K562 (cell line): ENCODE measurements around the gene RIN3. TPM values are rescaled to one million over a fixed set of nuclear protein-coding genes. Genes with fewer than 3 reads are reported as not detected.

Experiments
- ATAC-seq: fragments of 200-7000 bp; cut with Tn5 transposase; 3 replicates; pipeline ENCODE4 v1.9.1; 2020; ENCODE audit warnings: moderate library complexity
- BruUV-seq: library from RNA; stranded (reverse); fragments of 400-500 nt; replicated peaks from 2 replicates; lab custom pipeline; 2021; lab: Mats Ljungman, UMichigan
- CTCF ChIA-PET: fragments of 300-600 bp; formaldehyde crosslinking; extraction: SDS; loops from one replicate; lab custom pipeline; 2021; ENCODE audit warnings: low intra/inter-chr PET ratio; lab: Yijun Ruan, JAX
- POLR2A ChIA-PET: fragments of 300-600, 350-650 bp; sonication (Branson Sonifier 250); formaldehyde crosslinking; extraction: SDS; loops from one replicate; lab custom pipeline; 2021; ENCODE audit warnings: antibody characterized with exemption, inconsistent platforms; lab: Yijun Ruan, JAX
- DNase-seq, 4 experiments: peaks; one replicate each; pipeline versions ENCODE4 v3.0.0 to v3.0.0-alpha.2; 2011 to 2018; ENCODE audit warnings: low spot score in 3 of 4, mixed read lengths in 3 of 4; ENCODE audit errors: extremely low read depth in 1 of 4
- FAIRE-seq: peaks from 2 replicates; lab custom pipeline; 2011; peaks lifted over from hg19 to GRCh38; lab: Jason Lieb, UNC
- H2AFZ ChIP-seq: 2 replicates; pipeline ENCODE4 v1.6.0; 2011; ENCODE audit warnings: low read depth, low read length, control low read depth, inconsistent platforms
- H3K27ac ChIP-seq: fragments of 200-600 bp; 3 replicates; pipeline ENCODE4 v1.8.0; 2011; ENCODE audit warnings: low read depth, mild to moderate bottlenecking, control low read depth, inconsistent platforms, low read length, moderate library complexity, mixed read lengths; ENCODE audit errors: extremely low read depth
- H3K27me3 ChIP-seq, 2 experiments: fragments of 300-600 bp in 1 of 2; 2 replicates in 1 of 2; 3 replicates in 1 of 2; pipeline versions ENCODE4 v1.6.0 to v1.8.0; 2011; ENCODE audit warnings: inconsistent platforms in 2 of 2, low read length in 2 of 2, mild to moderate bottlenecking in 1 of 2, mixed read lengths in 1 of 2, moderate library complexity in 1 of 2; ENCODE audit not compliant: control insufficient read depth in 2 of 2, insufficient read depth in 2 of 2
- H3K36me3 ChIP-seq: fragments of 300-600 bp; 3 replicates; pipeline ENCODE4 v1.8.0; 2011; ENCODE audit warnings: mild to moderate bottlenecking, low read length, inconsistent platforms; ENCODE audit not compliant: control insufficient read depth, insufficient read depth
- H3K4me1 ChIP-seq, 2 experiments: fragments of 200-600 bp in 1 of 2; replicated peaks in 1 of 2; 2 replicates in 1 of 2; 3 replicates in 1 of 2; pipeline versions ENCODE4 v1.5.1 to v1.8.0; 2011; ENCODE audit warnings: inconsistent platforms in 2 of 2, low read length in 2 of 2, mild to moderate bottlenecking in 1 of 2, mixed read lengths in 1 of 2, moderate library complexity in 1 of 2; ENCODE audit not compliant: control insufficient read depth in 2 of 2, insufficient read depth in 2 of 2
- H3K4me2 ChIP-seq: 2 replicates; pipeline ENCODE4 v1.6.1; 2011; ENCODE audit warnings: low read length, control low read depth, inconsistent platforms, mixed read lengths; ENCODE audit not compliant: insufficient read depth
- H3K4me3 ChIP-seq: fragments of 200-600 bp; sonication (generic), shearing (Covaris generic); 2 replicates; pipeline ENCODE4 v1.5.1; 2016; ENCODE audit warnings: control low read depth, inconsistent platforms
- H3K79me2 ChIP-seq: fragments of 200-600 bp; 3 replicates; pipeline ENCODE4 v1.8.0; 2011; ENCODE audit warnings: low read length, inconsistent platforms; ENCODE audit not compliant: control insufficient read depth, insufficient read depth
- H3K9ac ChIP-seq, 2 experiments: 2 replicates each; pipeline versions ENCODE4 v1.6.0 to v1.6.1; 2011; ENCODE audit warnings: low read depth in 2 of 2, low read length in 2 of 2, control low read depth in 1 of 2, inconsistent platforms in 1 of 2, mild to moderate bottlenecking in 1 of 2, mixed read lengths in 1 of 2; ENCODE audit not compliant: insufficient read depth in 1 of 2
- H3K9me1 ChIP-seq: one replicate; pipeline ENCODE4 v1.6.0; 2011; ENCODE audit warnings: inconsistent platforms, mild to moderate bottlenecking, low read length, moderate library complexity; ENCODE audit not compliant: control insufficient read depth, insufficient read depth
- H3K9me3 ChIP-seq: replicated peaks from 2 replicates; pipeline ENCODE4 v1.5.1; 2011; ENCODE audit warnings: low read depth, low read length, inconsistent platforms; ENCODE audit not compliant: control insufficient read depth, insufficient read depth
- H4K20me1 ChIP-seq: replicated peaks from 2 replicates; pipeline ENCODE4 v1.6.1; 2011; ENCODE audit warnings: low read length, inconsistent platforms, mixed read lengths; ENCODE audit not compliant: control insufficient read depth, insufficient read depth
- ARHGAP35 ChIP-seq: fragments of 450-650 bp; IDR thresholded peaks from 2 replicates; pipeline ENCODE4 v1.6.1; 2018; ENCODE audit not compliant: partially characterized antibody
- CBX8 ChIP-seq: fragments of 200-600 bp; sonication (generic); IDR thresholded peaks from 2 replicates; pipeline ENCODE4 v1.6.1; 2012; ENCODE audit warnings: borderline replicate concordance, mixed run types, low read depth, mild to moderate bottlenecking, moderate library complexity, mixed read lengths, low read length, control low read depth, inconsistent platforms; ENCODE audit not compliant: poor library complexity, severe bottlenecking; ENCODE audit errors: extremely low read depth
- ELF1 ChIP-seq: fragments of 200-800 bp; sonication (Bioruptor generic); IDR thresholded peaks from 2 replicates; pipeline ENCODE4 v1.6.1; 2016; ENCODE audit warnings: missing genetic modification characterization, missing compliant biosample characterization
- HNRNPK ChIP-seq: fragments of 200-400 bp; formaldehyde crosslinking; IDR thresholded peaks from one replicate; pipeline ENCODE4 v1.6.1; 2018; ENCODE audit warnings: mild to moderate bottlenecking, low read depth, low read length; ENCODE audit not compliant: poor library complexity, severe bottlenecking
- KHSRP ChIP-seq: fragments of 450-650 bp; IDR thresholded peaks from 2 replicates; pipeline ENCODE4 v1.6.1; 2017
- LCOR ChIP-seq: sonication (generic); formaldehyde crosslinking; IDR thresholded peaks from 2 replicates; pipeline ENCODE4 v1.8.0; 2022; ENCODE audit warnings: mild to moderate bottlenecking, missing genetic modification reagents
- NFYB ChIP-seq: IDR thresholded peaks from 2 replicates; pipeline ENCODE4 v1.6.1; 2011; ENCODE audit warnings: mild to moderate bottlenecking, moderate library complexity; ENCODE audit not compliant: insufficient read length; ENCODE audit errors: extremely low read depth
- RNF219 ChIP-seq: fragments of 250-450 bp; sonication (Bioruptor Pico); IDR thresholded peaks from 2 replicates; pipeline ENCODE4 v1.5.0; 2022; ENCODE audit warnings: mild to moderate bottlenecking
- SRSF9 ChIP-seq: fragments of 200-400 bp; formaldehyde crosslinking; IDR thresholded peaks from 2 replicates; pipeline ENCODE4 v1.6.1; 2017; ENCODE audit warnings: low read depth, low read length, borderline replicate concordance
- TEAD1 ChIP-seq, 2 experiments: fragments of 450-650 bp in 1 of 2; sonication (generic) in 1 of 2; formaldehyde crosslinking; IDR thresholded peaks; 2 replicates each; pipeline versions ENCODE4 v1.4.0 to v1.8.0; 2020 to 2022; ENCODE audit warnings: mild to moderate bottlenecking in 2 of 2, missing genetic modification reagents in 1 of 2
- THAP7 ChIP-seq: fragments of 250-450 bp; sonication (Bioruptor Pico); IDR thresholded peaks from 2 replicates; pipeline ENCODE4 v1.5.0; 2021
- ZBED1 ChIP-seq: IDR thresholded peaks from 2 replicates; pipeline ENCODE4 v1.6.1; 2014
- ZNF253 ChIP-seq: fragments of 250-450 bp; sonication (Bioruptor Pico); conservative IDR thresholded peaks from 2 replicates; pipeline ENCODE4 v1.6.1; 2021; ENCODE audit warnings: mild to moderate bottlenecking
- WGBS: fragments of 100-300 bp; shearing (Covaris generic); methylation state at CpG from one replicate; pipeline ENCODE4 v1.1.6; 2016; ENCODE audit warnings: low coverage, mixed read lengths; ENCODE audit not compliant: insufficient coverage; ENCODE audit errors: missing lambda C conversion rate; 5-methylcytosine and 5-hydroxymethylcytosine counted together
- in situ Hi-C: fragments of 300-500 bp; cut with MboI; formaldehyde crosslinking; loops from 4 replicates; pipeline ENCODE4 v1.15.0; 2018; ENCODE audit warnings: inconsistent platforms, mixed read lengths
- intact Hi-C: fragments of 100-400 bp; cut with micrococcal nuclease; formaldehyde crosslinking; loops from 2 replicates; pipeline ENCODE4 v1.14.2; 2022
- polyA plus RNA-seq, 8 experiments: library from polyadenylated mRNA; depleted of rRNA in 4 of 8; stranded (reverse) in 5 of 8; unstranded in 3 of 8; fragments of >200 nt; fragmentation: Nextera tagmentation in 2 of 8; fragmentation: Illumina TruSeq in 1 of 8; extraction: Ambion mirVana in 2 of 8; extraction: Trizol in 1 of 8; gene quantifications; 2 replicates each; pipeline versions ENCODE4 v1.2.1 to v1.2.3, GENCODE V29; 2011 to 2014; ENCODE audit warnings: inconsistent platforms in 1 of 8, missing spikeins in 1 of 8
- total RNA-seq, 7 experiments: library from RNA; depleted of rRNA in 6 of 7; stranded (reverse); fragments of >200 nt in 6 of 7; fragmentation: Illumina TruSeq in 2 of 7; extraction: Trizol in 2 of 7; gene quantifications; 2 replicates each; pipeline versions ENCODE4 v1.2.1 to v1.2.3, GENCODE V29; 2011 to 2021; ENCODE audit warnings: low replicate concordance in 1 of 7
- TF ChIP-seq, protein P1 (sequence below), 2 experiments: fragments of 250-450 bp in 1 of 2; fragments of 450-650 bp in 1 of 2; sonication (Bioruptor Pico) in 1 of 2; IDR thresholded peaks; 2 replicates each; pipeline versions ENCODE4 v1.6.1 to v1.8.0; 2016 to 2021; ENCODE audit warnings: mild to moderate bottlenecking in 2 of 2, moderate library complexity in 2 of 2, missing compliant biosample characterization in 1 of 2, missing genetic modification characterization in 1 of 2

The RIN3 gene
- total and polyA plus RNA-seq, 9 of the 15 experiments (the other 6 are each of a cell fraction or from before 2014, with no cell fraction given) = 0.01 to 0.49 (median 0.08) TPM; not detected in 5

DNA sequence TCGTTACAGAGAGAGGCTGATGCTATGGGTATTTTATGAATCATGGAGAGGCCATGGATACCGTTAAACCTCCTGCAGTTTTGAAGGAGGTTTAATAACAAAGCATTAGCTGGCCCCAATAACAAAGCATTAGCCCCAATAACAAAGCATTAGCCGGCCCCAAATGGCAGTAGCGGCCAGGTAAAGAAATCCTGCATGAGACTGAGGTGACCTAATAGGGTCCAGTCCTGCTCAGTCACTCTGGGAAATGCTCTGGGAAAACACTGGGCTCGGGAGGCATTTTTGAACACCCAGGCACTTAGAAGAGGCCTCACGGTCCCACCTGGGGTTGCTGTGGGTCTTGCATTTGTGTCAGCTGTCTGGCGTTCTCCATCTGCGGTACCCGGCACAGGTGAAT is 776 bp upstream of the RIN3 start (continued):
- TF ChIP-seq NFYB = no peak
- TF ChIP-seq RNF219 (CRISPR knock-in tag) = no peak
- no peak for TF ChIP-seq CBX8
- TF ChIP-seq TEAD1 (CRISPR knock-in tag; IDR thresholded peaks at IDR 0.05) = no peak
- no peak for TF ChIP-seq ZNF253
- no peak for TF ChIP-seq ZBED1
- TF ChIP-seq ELF1 (tag) = no peak

GRCh38 chr14:92513966-92514843 is 624 bp downstream of the RIN3 start:
- H3K27ac ChIP-seq = no peak overlapping the region
- H3K27me3 ChIP-seq = peaks cover 3 to 34% of the 10 kb centered on the region in 2 experiments; a peak in 4 of 5 replicates
- FAIRE-seq (no peak), DNase-seq (no peak), ATAC-seq (no peak)
- TF ChIP-seq ARHGAP35 (no peak), LCOR (CRISPR knock-in tag) (no peak), THAP7 (no peak), KHSRP (no peak), SRSF9 (no peak), HNRNPK (no peak)
- TF ChIP-seq, protein P1, sequence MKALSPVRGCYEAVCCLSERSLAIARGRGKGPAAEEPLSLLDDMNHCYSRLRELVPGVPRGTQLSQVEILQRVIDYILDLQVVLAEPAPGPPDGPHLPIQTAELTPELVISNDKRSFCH (CRISPR knock-in tag; IDR thresholded peaks at IDR 0.05) = no peak
- TF ChIP-seq, protein P1 (tag; IDR thresholded peaks at IDR 0.05) = no peak
- H2AFZ ChIP-seq = no peak overlapping the region
- in situ Hi-C loops (no loop called here), intact Hi-C loops (no loop called here)
- H4K20me1 ChIP-seq = no peaks in the 10 kb centered on the region
- ChIA-PET CTCF (no interaction called here), POLR2A (interaction anchor here (0.5 kb wide), 1 partner anchor 22 kb away, joined by 3 read pairs; no protein-coding TSS in a partner anchor)
- no peaks in the 10 kb centered on the region for H3K36me3 ChIP-seq
- H3K4me1 ChIP-seq = peaks cover 0 to 8% of the 10 kb centered on the region in 2 experiments; a peak in 2 of 5 replicates
- BruUV-seq = no TSS peak
- H3K9me1 ChIP-seq = no peaks in the 10 kb centered on the region
- H3K79me2 ChIP-seq = no peaks in the 10 kb centered on the region
- H3K4me3 ChIP-seq = no peak overlapping the region
- no peak overlapping the region for H3K9ac ChIP-seq
- 15% methylated on average over 15 of the region's 81 CpGs for WGBS
- H3K4me2 ChIP-seq = no peak overlapping the region
- no peaks in the 10 kb centered on the region for H3K9me3 ChIP-seq
